Endothelial cell of umbilical vein (primary cell): ENCODE measurements around the gene ZNF195. TPM values are rescaled to one million over a fixed set of nuclear protein-coding genes. Genes with fewer than 3 reads are reported as not detected.

ENCODE experiments used
- BruUV-seq: library from RNA; stranded (reverse); fragments of 400-500 nt; replicated peaks from 2 replicates; lab custom pipeline; 2021; lab: Mats Ljungman, UMichigan
- CTCF ChIA-PET: fragments of 300-600, 350-600 bp; sonication (Branson Sonifier 250); formaldehyde crosslinking; loops from one replicate; lab custom pipeline; 2021; ENCODE audit warnings: antibody characterized with exemption, inconsistent platforms; lab: Charles Lee
- POLR2A ChIA-PET: fragments of 300-600, 350-600 bp; sonication (Branson Sonifier 250); formaldehyde crosslinking; loops from one replicate; lab custom pipeline; 2021; ENCODE audit warnings: antibody characterized with exemption, inconsistent platforms; lab: Charles Lee
- DNase-seq: peaks from one replicate; pipeline ENCODE4 v3.0.0-alpha.2; 2011; ENCODE audit warnings: low read depth, low spot score
- FAIRE-seq: peaks from 2 replicates; lab custom pipeline; 2011; peaks lifted over from hg19 to GRCh38; lab: Jason Lieb, UNC
- H2AFZ ChIP-seq: 2 replicates; pipeline ENCODE4 v1.6.0; 2012; ENCODE audit warnings: low read depth, low read length, control low read depth, inconsistent platforms
- H3K27ac ChIP-seq: 2 replicates; pipeline ENCODE4 v1.5.1; 2011; ENCODE audit warnings: low read depth, mild to moderate bottlenecking, control low read depth, low read length, moderate library complexity; ENCODE audit not compliant: insufficient read depth
- H3K27me3 ChIP-seq, 2 experiments: 2 replicates each; pipeline versions ENCODE4 v1.6.0 to v1.6.1; 2011; ENCODE audit warnings: low read length in 2 of 2, mixed read lengths in 1 of 2; ENCODE audit not compliant: control insufficient read depth in 2 of 2, insufficient read depth in 2 of 2
- H3K36me3 ChIP-seq, 2 experiments: 2 replicates in 1 of 2; 3 replicates in 1 of 2; pipeline ENCODE4 v1.5.1; 2011; ENCODE audit warnings: low read length in 2 of 2, mild to moderate bottlenecking in 1 of 2, moderate library complexity in 1 of 2; ENCODE audit not compliant: control insufficient read depth in 2 of 2, insufficient read depth in 2 of 2; ENCODE audit errors: extremely low read depth in 1 of 2
- H3K4me1 ChIP-seq: 3 replicates; pipeline ENCODE4 v1.5.1; 2011; ENCODE audit warnings: mild to moderate bottlenecking, low read length; ENCODE audit not compliant: control insufficient read depth, insufficient read depth; ENCODE audit errors: extremely low read depth
- H3K4me2 ChIP-seq: 2 replicates; pipeline ENCODE4 v1.6.1; 2011; ENCODE audit warnings: low read length, control low read depth, mixed read lengths; ENCODE audit not compliant: insufficient read depth
- H3K4me3 ChIP-seq, 3 experiments: fragments of 200-600 bp in 1 of 3; sonication (generic), shearing (Covaris generic) in 1 of 3; replicated peaks in 1 of 3; 2 replicates each; pipeline ENCODE4 v1.5.1; 2011 to 2016; ENCODE audit warnings: control low read depth in 3 of 3, low read length in 3 of 3, mild to moderate bottlenecking in 2 of 3, inconsistent platforms in 1 of 3, low read depth in 1 of 3, moderate library complexity in 1 of 3; ENCODE audit not compliant: insufficient read depth in 1 of 3
- H3K79me2 ChIP-seq: 2 replicates; pipeline ENCODE4 v1.6.0; 2012; ENCODE audit warnings: low read length, inconsistent platforms; ENCODE audit not compliant: control insufficient read depth, insufficient read depth
- H3K9ac ChIP-seq: replicated peaks from 2 replicates; pipeline ENCODE3; 2011; ENCODE audit warnings: low read length, control low read depth; ENCODE audit not compliant: insufficient read depth; ENCODE audit errors: extremely low read depth
- H3K9me1 ChIP-seq: replicated peaks from 3 replicates; pipeline ENCODE4 v1.6.0; 2011; ENCODE audit warnings: mild to moderate bottlenecking, low read length; ENCODE audit not compliant: control insufficient read depth, insufficient read depth; ENCODE audit errors: extremely low read depth
- H3K9me3 ChIP-seq: replicated peaks from 2 replicates; pipeline ENCODE4 v1.5.1; 2012; ENCODE audit warnings: low read length, inconsistent platforms; ENCODE audit not compliant: control insufficient read depth, insufficient read depth
- H4K20me1 ChIP-seq: replicated peaks from 2 replicates; pipeline ENCODE3; 2011; ENCODE audit warnings: mild to moderate bottlenecking, low read length; ENCODE audit not compliant: control insufficient read depth, insufficient read depth; ENCODE audit errors: extremely low read depth
- CTCF ChIP-seq, 2 donors: IDR thresholded peaks; 1 replicate in 1 of 2; 2 replicates in 1 of 2; pipeline ENCODE4 v1.5.1; 2011; ENCODE audit warnings: low read length in 2 of 2, mild to moderate bottlenecking in 2 of 2, moderate library complexity in 2 of 2, control low read depth in 1 of 2, inconsistent platforms in 1 of 2, low read depth in 1 of 2; ENCODE audit not compliant: insufficient read depth in 1 of 2; ENCODE audit errors: extremely low read depth in 1 of 2
- EZH2 ChIP-seq: IDR thresholded peaks from 2 replicates; pipeline ENCODE4 v1.6.1; 2012; ENCODE audit warnings: borderline replicate concordance, low read depth, mild to moderate bottlenecking, moderate library complexity, low read length, inconsistent platforms; ENCODE audit not compliant: severe bottlenecking
- FOS ChIP-seq: IDR thresholded peaks from 2 replicates; pipeline ENCODE4 v1.6.1; 2011; ENCODE audit warnings: mild to moderate bottlenecking, low read length, moderate library complexity, borderline replicate concordance; ENCODE audit not compliant: insufficient read depth
- GATA2 ChIP-seq: IDR thresholded peaks from 2 replicates; pipeline ENCODE4 v1.7.0; 2011; ENCODE audit warnings: low read depth, mild to moderate bottlenecking, moderate library complexity, mixed read lengths, low read length; ENCODE audit not compliant: insufficient read length, insufficient read depth
- JUN ChIP-seq: IDR thresholded peaks from 2 replicates; pipeline ENCODE4 v1.6.1; 2011; ENCODE audit warnings: borderline replicate concordance, low read depth; ENCODE audit not compliant: insufficient read length, insufficient read depth
- MAX ChIP-seq: IDR thresholded peaks from 2 replicates; pipeline ENCODE4 v1.6.1; 2011; ENCODE audit not compliant: insufficient read depth, insufficient read length
- MYC ChIP-seq: IDR thresholded peaks from one replicate; pipeline ENCODE4 v1.6.1; 2011; ENCODE audit warnings: mild to moderate bottlenecking, low read depth, low read length
- POLR2A ChIP-seq: IDR thresholded peaks from 2 replicates; pipeline ENCODE4 v1.6.1; 2012; ENCODE audit warnings: low read depth, mild to moderate bottlenecking, control low read depth, low read length
- POLR2AphosphoS5 ChIP-seq: IDR thresholded peaks from 2 replicates; pipeline ENCODE4 v1.6.1; 2012; ENCODE audit warnings: low read depth, mild to moderate bottlenecking, control low read depth, low read length, moderate library complexity; ENCODE audit not compliant: insufficient read depth
- dilution Hi-C: fragments of 300-500 bp; cut with MboI; formaldehyde crosslinking; loops from one replicate; pipeline ENCODE4 v1.15.0; 2019; ENCODE audit warnings: low sequenced_read_pairs; ENCODE audit not compliant: extremely low pct_ligation_motif_present
- intact Hi-C: fragments of 100-400 bp; cut with micrococcal nuclease; formaldehyde crosslinking; loops from one replicate; pipeline ENCODE4 v1.10.0; 2022
- polyA plus RNA-seq, 4 experiments: library from polyadenylated mRNA; depleted of rRNA in 3 of 4; stranded (reverse) in 3 of 4; unstranded in 1 of 4; fragments of >200 nt; gene quantifications; 2 replicates each; pipeline versions ENCODE4 v1.2.1 to v1.2.3, GENCODE V29; 2011 to 2012; ENCODE audit warnings: missing spikeins in 1 of 4
- total RNA-seq: library from RNA; stranded (reverse); gene quantifications from 2 replicates; pipeline ENCODE4 v1.2.3, GENCODE V29; 2021

ZNF195 gene
- total and polyA plus RNA-seq, 2 donors (not counting 3 experiments of a cell fraction or from before 2014, with no cell fraction given) = 12.8 to 32.5 TPM

- no peaks in the 10 kb centered on the region for H3K36me3 ChIP-seq
- H3K9me3 ChIP-seq = no peaks in the 10 kb centered on the region
- no peaks in the 10 kb centered on the region for H3K9me1 ChIP-seq
- DNase-seq = no peak
- no peak for FAIRE-seq
- BruUV-seq = no TSS peak
- CTCF ChIA-PET = interaction anchor here (1.1 to 1.6 kb wide), 2 partner anchors 26 to 41 kb away, joined by 6 to 12 read pairs; no protein-coding TSS in a partner anchor
- peaks cover 0 to 7% of the 10 kb centered on the region in 2 experiments for H3K27me3 ChIP-seq
- H3K79me2 ChIP-seq = peaks cover 11% of the 10 kb centered on the region
- no peak overlapping the region for H3K27ac ChIP-seq
- H3K9ac ChIP-seq = no peak overlapping the region
- H3K4me1 ChIP-seq = no peaks in the 10 kb centered on the region
- dilution Hi-C loops (no loop called here), intact Hi-C loops (no loop called here)
- TF ChIP-seq POLR2AphosphoS5 (no peak), FOS (no peak), POLR2A (no peak), JUN (no peak), CTCF (IDR thresholded peaks at IDR 0.05; ENCODE audit: extremely low read depth in 1 of 2, insufficient read depth in 1 of 2, low read depth in 1 of 2, low read length in 2 of 2) (no peak), MAX (no peak), MYC (no peak), EZH2 (no peak), GATA2 (no peak)
- H4K20me1 ChIP-seq = no peaks in the 10 kb centered on the region
- POLR2A ChIA-PET = no interaction called here
- H3K4me2 ChIP-seq = no peak overlapping the region
- no peak overlapping the region for H2AFZ ChIP-seq
- no peak overlapping the region for H3K4me3 ChIP-seq
Measured at GRCh38 chr11:3382613-3383285, 3.8 kb upstream of the ZNF195 start.
